Stimulated activated effector memory CD8-positive, alpha-beta T cell treated with anti-CD3 and anti-CD28 coated beads, Interleukin-12 subunit alpha, Interleukin-12 subunit beta, amount 100 ng/mL, for 72 hours (primary cell): ENCODE measurements around the gene SEC23A.
A peak's percentile ranks its signal among the peaks of the same experiment; 100 is the strongest.
"Not testable (repeated sequence)": the region's sequence is repeated elsewhere in the genome, so short reads cannot be mapped to it uniquely, and the experiment has no call there.

Experiments used
- ATAC-seq: fragments of 150-1000 bp; cut with Tn5 transposase; 2 replicates; pipeline ENCODE4 v1.10.0; 2021
- DNase-seq, 2 donors: peaks; one replicate each; pipeline ENCODE4 v3.0.0; 2021 to 2022; ENCODE audit warnings: low spot score in 2 of 2
- H3K27ac Mint-ChIP-seq: one replicate; pipeline ENCODE4 v1.8.0; 2022; ENCODE audit warnings: mild to moderate bottlenecking, mixed read lengths
- H3K36me3 Mint-ChIP-seq: one replicate; pipeline ENCODE4 v1.8.0; 2022; ENCODE audit warnings: mild to moderate bottlenecking, mixed read lengths
- H3K4me1 Mint-ChIP-seq: one replicate; pipeline ENCODE4 v1.8.0; 2022; ENCODE audit warnings: mixed read lengths
- H3K4me3 Mint-ChIP-seq: one replicate; pipeline ENCODE4 v1.8.0; 2022; ENCODE audit warnings: mild to moderate bottlenecking, mixed read lengths
- H3K9me3 Mint-ChIP-seq: one replicate; pipeline ENCODE4 v1.8.0; 2022; ENCODE audit warnings: mixed read lengths

SEC23A gene

DNA sequence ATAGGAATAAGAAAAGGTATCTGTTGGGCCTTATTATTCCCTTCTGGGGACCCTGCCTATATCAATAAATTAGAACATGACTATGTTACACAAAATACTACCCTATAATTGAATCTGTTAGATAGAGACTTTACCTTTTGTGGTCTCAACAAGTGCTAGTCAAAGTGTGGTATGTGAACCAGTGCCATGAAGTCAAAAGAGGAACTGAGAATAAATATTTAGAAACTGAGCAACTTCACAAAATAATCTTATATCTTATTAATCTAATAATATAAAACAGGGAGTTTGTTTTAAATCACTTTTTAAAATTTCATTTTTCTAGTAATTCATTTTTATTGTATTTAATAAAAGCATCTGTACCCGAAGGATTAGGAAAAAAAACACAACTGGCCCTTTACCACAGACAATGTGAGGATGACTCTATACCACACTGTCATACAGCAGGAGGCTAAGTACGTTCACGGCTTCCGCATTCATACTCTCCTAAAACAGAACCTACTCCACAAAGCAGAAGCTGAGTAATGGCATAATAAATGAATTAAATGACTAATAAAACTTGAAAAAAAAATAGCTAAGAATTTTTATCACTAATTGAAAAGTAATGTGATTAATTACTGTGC lies 42.1 kb downstream of the SEC23A start:
- no peak overlapping the region for H3K4me3 Mint-ChIP-seq
- H3K27ac Mint-ChIP-seq, result no peak overlapping the region
- peaks cover 3% of the 10 kb centered on the region for H3K9me3 Mint-ChIP-seq
- H3K36me3 Mint-ChIP-seq, result peaks cover 100% of the 10 kb centered on the region
- H3K4me1 Mint-ChIP-seq, result no peaks in the 10 kb centered on the region
- no peak for ATAC-seq
- no peak for DNase-seq

DNA sequence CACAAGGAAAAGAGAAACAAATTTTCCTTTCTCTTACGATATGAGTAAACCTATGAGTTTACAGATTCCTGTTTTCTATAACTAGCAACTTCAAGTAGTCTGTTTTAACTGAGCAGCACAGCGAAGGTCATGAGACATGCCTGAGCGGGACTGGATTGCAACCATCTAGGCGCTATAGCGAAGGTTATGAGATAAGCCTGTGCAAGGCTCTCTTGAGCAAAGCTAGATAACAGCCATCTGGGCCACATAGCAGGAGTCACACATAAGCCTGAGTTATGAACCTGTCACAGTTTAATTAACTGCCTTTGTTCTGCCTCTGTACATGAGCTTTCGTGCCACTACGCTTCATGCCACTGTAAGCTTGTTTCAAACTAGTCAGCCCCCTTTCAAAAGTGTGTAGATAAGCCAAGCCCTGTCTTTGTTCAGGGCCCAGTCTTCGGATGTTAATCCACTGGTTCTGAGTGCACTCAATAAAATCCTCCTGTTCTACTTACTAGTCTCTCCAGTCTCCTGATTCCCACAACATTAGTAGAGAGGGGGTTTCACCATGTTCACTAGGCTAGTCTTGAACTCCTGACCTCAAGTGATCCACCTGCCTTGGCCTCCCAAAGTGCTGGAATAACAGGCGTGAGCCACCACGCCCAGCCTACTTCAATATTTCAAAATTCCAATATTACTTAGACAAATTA lies 47.1 kb downstream of the SEC23A start:
- DNase-seq (no peak), ATAC-seq (no peak)
- H3K9me3 Mint-ChIP-seq, result peaks cover 4% of the 10 kb centered on the region
- no peaks in the 10 kb centered on the region for H3K4me1 Mint-ChIP-seq
- H3K36me3 Mint-ChIP-seq, result peaks cover 100% of the 10 kb centered on the region
- no peak overlapping the region for H3K27ac Mint-ChIP-seq
- H3K4me3 Mint-ChIP-seq, result no peak overlapping the region

GRCh38 chr14:39052869-39053454 lies 50.1 kb downstream of the SEC23A start:
- not testable (repeated sequence) for DNase-seq, H3K9me3 Mint-ChIP-seq, H3K4me1 Mint-ChIP-seq, H3K4me3 Mint-ChIP-seq, ATAC-seq, H3K27ac Mint-ChIP-seq
- peaks cover 100% of the 10 kb centered on the region for H3K36me3 Mint-ChIP-seq

DNA sequence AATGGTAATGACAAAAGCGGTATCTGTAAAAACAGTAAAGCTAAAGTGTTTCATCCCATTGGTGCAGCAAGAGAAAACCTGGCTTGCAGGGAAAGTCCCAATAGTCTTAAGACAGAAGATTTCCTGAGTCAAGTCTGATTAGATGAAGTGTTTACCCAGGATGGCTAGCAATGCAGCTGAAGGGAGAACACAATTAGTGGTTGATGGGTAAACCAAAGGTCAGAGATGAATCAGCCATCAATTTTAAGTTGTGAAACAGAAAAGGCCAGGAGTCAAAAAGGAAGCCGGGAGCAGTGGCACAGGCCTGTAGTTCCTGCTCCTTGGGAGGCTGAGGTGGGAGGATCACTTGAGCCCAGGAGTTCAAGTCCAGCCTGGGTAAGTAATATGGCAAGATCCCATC lies 52.6 kb downstream of the SEC23A start:
- H3K4me1 Mint-ChIP-seq, result peaks cover 6% of the 10 kb centered on the region
- H3K9me3 Mint-ChIP-seq, result no peaks in the 10 kb centered on the region
- DNase-seq (no peak), ATAC-seq (no peak)
- peaks cover 100% of the 10 kb centered on the region for H3K36me3 Mint-ChIP-seq
- H3K27ac Mint-ChIP-seq, result no peak overlapping the region
- no peak overlapping the region for H3K4me3 Mint-ChIP-seq

DNA sequence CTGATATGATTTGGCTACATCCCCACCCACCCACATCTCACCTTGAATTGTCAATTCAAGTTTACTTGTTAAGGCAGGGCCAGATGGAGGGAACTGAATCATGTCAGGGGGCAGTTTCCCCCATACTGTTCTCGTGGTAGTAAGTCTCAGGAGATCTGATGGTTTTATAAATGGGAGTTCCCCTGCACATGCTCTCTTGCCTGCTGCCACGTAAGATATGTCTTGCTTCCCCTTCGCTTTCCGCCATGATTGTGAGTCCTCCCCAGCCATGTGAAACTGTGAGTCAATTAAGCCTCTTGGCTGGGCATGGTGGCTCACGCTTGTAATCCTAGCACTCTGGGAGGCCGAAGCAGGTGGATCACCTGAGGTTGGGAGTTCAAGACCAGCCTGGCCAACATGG lies 57.1 kb downstream of the SEC23A start:
- Mint-ChIP-seq H3K27ac (peak overlapping the region; percentile 32), H3K36me3 (peaks cover 75% of the 10 kb centered on the region)
- peak; percentile 34 for ATAC-seq
- not testable (repeated sequence) for H3K4me3 Mint-ChIP-seq, H3K4me1 Mint-ChIP-seq, H3K9me3 Mint-ChIP-seq, DNase-seq

GRCh38 chr14:39043352-39043943 lies 59.6 kb downstream of the SEC23A start:
- Mint-ChIP-seq H3K4me3 (no peak overlapping the region), H3K9me3 (no peaks in the 10 kb centered on the region), H3K27ac (no peak overlapping the region), H3K4me1 (no peaks in the 10 kb centered on the region), H3K36me3 (peaks cover 50% of the 10 kb centered on the region)
- ATAC-seq, result no peak
- no peak for DNase-seq

- Mint-ChIP-seq H3K9me3 (no peaks in the 10 kb centered on the region), H3K4me3 (no peak overlapping the region), H3K36me3 (peaks cover 21% of the 10 kb centered on the region), H3K4me1 (no peaks in the 10 kb centered on the region), H3K27ac (no peak overlapping the region)
- no peak for DNase-seq
- ATAC-seq, result no peak
Observed at GRCh38 chr14:39040529-39040928, 62.5 kb downstream of the SEC23A start.

DNA sequence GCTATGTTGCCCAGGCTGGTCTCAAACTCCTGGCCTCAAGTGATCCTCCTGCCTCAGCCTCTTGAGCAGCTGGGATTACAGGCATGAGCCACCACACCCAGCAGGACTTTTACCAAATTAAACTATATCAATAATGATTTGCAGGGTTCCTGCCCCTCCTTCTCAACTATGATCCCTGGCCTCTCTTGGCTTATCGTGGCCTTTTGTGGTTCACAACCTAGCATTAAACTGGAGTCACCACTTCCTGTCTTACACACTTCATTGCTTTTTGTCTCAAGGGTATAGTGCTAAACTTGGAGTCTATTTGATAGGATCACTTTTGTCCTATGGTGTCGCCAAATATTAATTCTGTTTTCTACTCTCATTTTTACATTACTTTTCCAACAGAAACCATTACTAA lies 64.5 kb downstream of the SEC23A start:
- no peak overlapping the region for H3K27ac Mint-ChIP-seq
- H3K4me3 Mint-ChIP-seq, result no peak overlapping the region
- ATAC-seq, result no peak

GRCh38 chr14:39036760-39037159 lies 66.3 kb downstream of the SEC23A start:
- H3K4me1 Mint-ChIP-seq, result no peaks in the 10 kb centered on the region
- H3K27ac Mint-ChIP-seq, result no peak overlapping the region
- no peaks in the 10 kb centered on the region for H3K9me3 Mint-ChIP-seq
- H3K36me3 Mint-ChIP-seq, result peaks cover 19% of the 10 kb centered on the region
- no peak for ATAC-seq
- H3K4me3 Mint-ChIP-seq, result no peak overlapping the region
- no peak for DNase-seq

More for the DNA sequence above, 64.5 kb downstream of the SEC23A start:
- Mint-ChIP-seq H3K4me1 (no peaks in the 10 kb centered on the region), H3K36me3 (peaks cover 3% of the 10 kb centered on the region), H3K9me3 (no peaks in the 10 kb centered on the region)
- DNase-seq, result no peak

DNA sequence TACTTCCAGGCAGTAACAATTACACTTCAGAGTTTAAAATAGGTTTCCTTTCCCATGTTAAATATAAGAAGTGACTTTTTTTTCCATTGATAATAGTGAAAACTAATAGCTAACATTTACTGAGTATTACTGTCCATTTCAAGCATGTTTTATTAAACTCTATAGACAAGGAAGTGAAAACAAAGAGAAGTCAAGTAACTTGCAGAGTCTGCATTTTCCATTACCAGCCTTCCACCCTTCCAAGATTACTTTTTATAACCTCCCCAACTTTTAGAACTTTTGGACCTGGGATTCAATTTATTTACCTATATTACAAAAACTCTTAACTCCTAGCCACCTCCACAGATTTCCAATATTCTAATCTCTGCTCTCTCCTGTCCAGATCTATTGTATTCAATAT lies 67.7 kb downstream of the SEC23A start:
- Mint-ChIP-seq H3K36me3 (peaks cover 31% of the 10 kb centered on the region), H3K4me3 (no peak overlapping the region), H3K27ac (no peak overlapping the region), H3K4me1 (no peaks in the 10 kb centered on the region), H3K9me3 (no peaks in the 10 kb centered on the region)
- DNase-seq, result no peak
- no peak for ATAC-seq

GRCh38 chr14:39034481-39035296 lies 68.3 kb downstream of the SEC23A start:
- Mint-ChIP-seq H3K4me1 (no peaks in the 10 kb centered on the region), H3K4me3 (no peak overlapping the region), H3K9me3 (no peaks in the 10 kb centered on the region), H3K27ac (no peak overlapping the region), H3K36me3 (peaks cover 37% of the 10 kb centered on the region)
- no peak for ATAC-seq
- no peak for DNase-seq

DNA sequence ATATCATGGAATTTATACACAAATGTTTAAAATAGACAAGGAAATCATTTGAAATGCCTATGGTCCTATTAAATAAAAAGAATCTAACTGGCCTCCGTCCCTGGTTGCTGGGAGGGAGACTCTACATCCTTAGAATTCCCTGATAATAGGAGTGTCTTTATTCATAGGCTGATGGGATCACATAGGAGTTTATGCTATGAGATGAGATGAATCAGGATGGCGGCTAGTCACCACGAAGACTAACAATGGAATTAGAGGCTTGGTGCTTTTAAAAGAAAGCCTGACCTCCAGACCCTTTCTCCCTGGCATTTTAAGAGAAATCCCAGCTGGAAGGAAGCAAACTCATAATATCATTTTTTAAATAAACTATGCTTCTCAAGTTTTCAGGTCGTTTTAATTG lies 69.7 kb downstream of the SEC23A start:
- Mint-ChIP-seq H3K27ac (no peak overlapping the region), H3K4me3 (no peak overlapping the region), H3K4me1 (no peaks in the 10 kb centered on the region), H3K36me3 (peaks cover 38% of the 10 kb centered on the region), H3K9me3 (no peaks in the 10 kb centered on the region)
- DNase-seq (no peak), ATAC-seq (no peak)

GRCh38 chr14:39030209-39030608 lies 72.8 kb downstream of the SEC23A start:
- H3K4me1 Mint-ChIP-seq, result no peaks in the 10 kb centered on the region
- H3K9me3 Mint-ChIP-seq, result no peaks in the 10 kb centered on the region
- DNase-seq, result no peak
- peaks cover 44% of the 10 kb centered on the region for H3K36me3 Mint-ChIP-seq
- peak overlapping the region; percentile 60 for H3K27ac Mint-ChIP-seq
- ATAC-seq, result no peak
- H3K4me3 Mint-ChIP-seq, result no peak overlapping the region

DNA sequence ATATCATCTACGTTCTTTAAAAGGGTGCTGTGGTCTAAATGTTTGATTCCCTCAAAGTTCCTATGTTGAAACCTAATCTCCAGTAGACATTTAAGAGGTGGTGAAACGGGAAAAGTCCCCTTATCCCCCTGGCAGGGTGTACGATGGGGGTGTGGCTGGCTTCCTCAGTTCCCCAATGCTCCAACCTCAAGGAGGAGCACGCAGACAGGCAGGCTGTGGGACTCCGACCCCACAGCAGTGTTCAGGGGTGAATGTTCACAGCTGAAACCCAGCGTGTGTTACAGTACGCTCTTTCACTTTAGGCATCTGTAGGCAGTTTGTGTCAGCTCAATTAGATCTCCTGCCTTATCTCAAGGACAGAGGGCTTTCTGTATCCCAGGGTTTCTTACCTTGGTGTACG lies 73.2 kb downstream of the SEC23A start:
- H3K36me3 Mint-ChIP-seq, result peaks cover 44% of the 10 kb centered on the region
- no peak overlapping the region for H3K4me3 Mint-ChIP-seq
- H3K4me1 Mint-ChIP-seq, result no peaks in the 10 kb centered on the region
- no peak for ATAC-seq
- no peaks in the 10 kb centered on the region for H3K9me3 Mint-ChIP-seq
- no peak for DNase-seq
- H3K27ac Mint-ChIP-seq, result peak overlapping the region; percentile 60

DNA sequence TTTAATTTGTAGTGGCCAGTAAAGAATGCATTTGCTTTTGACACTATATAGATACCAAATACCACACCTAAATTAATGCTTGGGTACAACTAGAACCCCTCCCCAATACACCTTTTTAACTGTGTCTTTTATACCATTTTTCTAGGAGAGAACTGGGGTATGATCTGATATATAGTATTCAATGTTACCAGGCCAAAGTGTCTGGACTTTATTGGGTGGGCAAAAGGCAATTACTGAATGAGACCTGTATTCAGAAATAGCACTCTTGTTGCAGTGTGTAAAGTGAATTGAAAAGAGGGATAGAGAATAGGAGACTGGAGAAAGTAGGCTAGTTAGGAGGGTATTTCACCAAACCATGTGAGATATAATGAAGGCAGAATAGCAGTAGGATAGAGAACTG lies 74.4 kb downstream of the SEC23A start:
- no peak overlapping the region for H3K4me3 Mint-ChIP-seq
- DNase-seq (no peak), ATAC-seq (no peak)
- peaks cover 44% of the 10 kb centered on the region for H3K36me3 Mint-ChIP-seq
- no peaks in the 10 kb centered on the region for H3K9me3 Mint-ChIP-seq
- H3K27ac Mint-ChIP-seq, result no peak overlapping the region
- H3K4me1 Mint-ChIP-seq, result no peaks in the 10 kb centered on the region
